Ovary (tissue), 9 donors: ENCODE results near the gene HLCS. TPM values are rescaled to one million over a fixed set of nuclear protein-coding genes. Genes with fewer than 3 reads are reported as not detected.
"Not testable (repeated sequence)": the region's sequence is repeated elsewhere in the genome, so short reads cannot be mapped to it uniquely, and the experiment has no call there.

Experiments
- DNase-seq, 5 donors: peaks; one replicate each; pipeline ENCODE4 v3.0.0-alpha.2; 2019 to 2020
- H3K27ac ChIP-seq, 2 donors: fragments of 200-600 bp; one replicate each; pipeline versions ENCODE4 v1.5.1 to v1.8.0; 2019 to 2022
- H3K27me3 ChIP-seq: fragments of 200-600 bp; one replicate; pipeline ENCODE4 v1.8.0; 2022
- H3K36me3 ChIP-seq: fragments of 200-600 bp; sonication (generic); one replicate; pipeline ENCODE4 v1.5.1; 2019
- H3K4me1 ChIP-seq: one replicate; pipeline ENCODE4 v1.8.1; 2013; ENCODE audit warnings: mild to moderate bottlenecking, moderate library complexity; ENCODE audit not compliant: insufficient read depth
- H3K4me3 ChIP-seq: fragments of 200-600 bp; sonication (generic); one replicate; pipeline ENCODE4 v1.5.1; 2017
- H3K9me3 ChIP-seq, 2 donors: fragments of 200-600 bp in 1 of 2; sonication (generic) in 1 of 2; one replicate each; pipeline versions ENCODE4 v1.5.1 to v1.8.1; 2013 to 2019; ENCODE audit warnings: mild to moderate bottlenecking in 1 of 2, moderate library complexity in 1 of 2
- EP300 ChIP-seq: sonication (generic); formaldehyde crosslinking; IDR thresholded peaks from one replicate; pipeline ENCODE4 v1.6.1; 2017; ENCODE audit warnings: antibody characterized with exemption
- POLR2A ChIP-seq: fragments of 450-650 bp; IDR thresholded peaks from one replicate; pipeline ENCODE4 v1.6.1; 2017; ENCODE audit warnings: antibody characterized with exemption, mild to moderate bottlenecking, moderate library complexity
- WGBS, 3 donors: extraction: QIAGEN DNeasy Blood & Tissue Kit in 1 of 3; methylation state at CpG; one replicate each; pipeline versions ENCODE4 v1.1.5 to v1.1.7; 2013 to 2017; 5-methylcytosine and 5-hydroxymethylcytosine counted together
- intact Hi-C, 4 donors: fragments of 100-400 bp; cut with DNase I; formaldehyde crosslinking; loops; one replicate each; pipeline versions ENCODE4 v1.11.0 to v1.15.1; 2022 to 2023
- polyA plus RNA-seq, 2 donors: library from polyadenylated mRNA; stranded (reverse); fragments of 200-250 nt in 1 of 2; fragments of 350-450 nt in 1 of 2; fragmentation: Illumina TruSeq in 1 of 2; extraction: RNeasy Lipid Tissue Mini Kit (QIAGEN cat#74804) in 1 of 2; gene quantifications; one replicate each; pipeline ENCODE4 v1.2.3, GENCODE V29; 2013 to 2014
- total RNA-seq, 7 donors: library from RNA; depleted of rRNA in 2 of 7; stranded (reverse); fragments of >200 nt in 2 of 7; fragmentation: NEBNext Ultra II Directional in 3 of 7; extraction: Animal tissue kit (Norgen Biotek cat#: 25700) in 3 of 7; gene quantifications; one replicate each; pipeline versions ENCODE4 v1.1.0 to v1.2.4, GENCODE V29; 2016 to 2023
- TF ChIP-seq, protein P1 (sequence below), 3 donors: fragments of 450-650 bp in 2 of 3; fragments of 200-600 bp in 1 of 3; IDR thresholded peaks; one replicate each; pipeline versions ENCODE4 v1.5.1 to v1.8.0; 2016 to 2022; ENCODE audit warnings: antibody characterized with exemption in 3 of 3, mild to moderate bottlenecking in 1 of 3
- donor health status: DM: no; HTN: no; CAD: no; lungs with moderate emphysema.
- donor health status: DM: no; HTN: no; CAD: no.
- donor health status: Bipolar disorder and iron deficiency.
- donor health status: DM: yes; HTN: yes; CAD: no.
- donor health status: DM: no; HTN: no; CAD: no.
- donor health status: DM: yes; HTN: yes; CAD: no.

Gene HLCS
- total and polyA plus RNA-seq, 9 donors = 4.0 to 20.3 (median 12.4) TPM

DNA sequence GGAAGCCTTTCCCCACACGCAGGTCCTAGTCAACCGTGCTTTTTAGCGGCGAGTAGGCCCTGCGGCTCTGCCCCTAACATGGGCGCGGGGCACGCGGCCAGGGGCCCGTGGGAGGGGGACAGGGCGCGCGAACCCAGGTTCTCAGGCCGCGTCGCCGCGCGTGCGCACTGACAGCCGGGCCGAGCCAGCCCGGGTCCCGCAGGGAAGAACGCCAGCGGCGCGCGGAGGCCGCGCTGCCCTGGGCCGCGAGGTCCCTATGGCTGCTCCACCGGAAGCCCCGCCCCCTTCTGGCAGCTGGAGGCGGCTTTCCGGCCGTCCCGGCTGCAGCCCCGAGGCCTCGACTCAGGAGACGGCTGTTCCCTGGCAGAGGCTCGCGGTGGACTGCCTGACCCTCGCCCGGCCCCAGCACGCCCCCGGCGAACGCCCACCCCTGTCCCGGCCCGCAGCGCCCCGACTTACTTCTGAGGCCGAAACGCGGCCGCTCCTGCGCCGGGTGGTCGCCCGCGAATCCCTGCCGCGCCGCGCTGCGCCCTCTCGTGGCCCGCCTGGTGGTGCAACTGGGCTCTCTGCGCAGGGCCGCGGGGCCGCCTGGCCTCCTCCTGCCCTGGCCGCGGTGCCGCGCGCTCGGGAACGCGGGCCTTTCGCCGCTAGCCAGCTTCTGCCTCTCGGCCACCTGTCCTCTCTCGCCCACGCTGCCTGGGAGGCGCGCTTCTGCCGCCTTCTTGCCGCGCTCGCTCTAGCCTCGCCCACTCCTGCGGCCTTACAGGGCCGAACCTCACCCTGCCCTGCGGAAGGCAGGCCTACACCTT, 23.4 kb upstream of the HLCS start:
- Histone ChIP-seq H3K4me3 (peak overlapping the region; percentile 74), H3K36me3 (no peaks in the 10 kb centered on the region), H3K9me3 (no peaks in the 10 kb centered on the region), H3K4me1 (no peaks in the 10 kb centered on the region), H3K27ac (peak overlapping the region; percentile 83 to 84), H3K27me3 (no peaks in the 10 kb centered on the region)
- DNase-seq = peak; percentile 94 to 97 (median 96)
- intact Hi-C loops = no loop called here
- 1 to 2% (median 2%) methylated on average over 86 to 97 of the region's 97 CpGs for WGBS, 3 donors
- peak; percentile 8 for TF ChIP-seq POLR2A
- TF ChIP-seq, protein P1, sequence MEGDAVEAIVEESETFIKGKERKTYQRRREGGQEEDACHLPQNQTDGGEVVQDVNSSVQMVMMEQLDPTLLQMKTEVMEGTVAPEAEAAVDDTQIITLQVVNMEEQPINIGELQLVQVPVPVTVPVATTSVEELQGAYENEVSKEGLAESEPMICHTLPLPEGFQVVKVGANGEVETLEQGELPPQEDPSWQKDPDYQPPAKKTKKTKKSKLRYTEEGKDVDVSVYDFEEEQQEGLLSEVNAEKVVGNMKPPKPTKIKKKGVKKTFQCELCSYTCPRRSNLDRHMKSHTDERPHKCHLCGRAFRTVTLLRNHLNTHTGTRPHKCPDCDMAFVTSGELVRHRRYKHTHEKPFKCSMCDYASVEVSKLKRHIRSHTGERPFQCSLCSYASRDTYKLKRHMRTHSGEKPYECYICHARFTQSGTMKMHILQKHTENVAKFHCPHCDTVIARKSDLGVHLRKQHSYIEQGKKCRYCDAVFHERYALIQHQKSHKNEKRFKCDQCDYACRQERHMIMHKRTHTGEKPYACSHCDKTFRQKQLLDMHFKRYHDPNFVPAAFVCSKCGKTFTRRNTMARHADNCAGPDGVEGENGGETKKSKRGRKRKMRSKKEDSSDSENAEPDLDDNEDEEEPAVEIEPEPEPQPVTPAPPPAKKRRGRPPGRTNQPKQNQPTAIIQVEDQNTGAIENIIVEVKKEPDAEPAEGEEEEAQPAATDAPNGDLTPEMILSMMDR (IDR thresholded peaks at IDR 0.05) = peak; percentile 97 to 99 (median 98)
- no peak for TF ChIP-seq EP300

- H3K36me3 ChIP-seq, DNase-seq, H3K27me3 ChIP-seq, intact Hi-C loops, H3K4me1 ChIP-seq, H3K9me3 ChIP-seq: not testable (repeated sequence)
- Histone ChIP-seq H3K27ac (peak overlapping the region; percentile 83 to 84), H3K4me3 (peak overlapping the region; percentile 74)
- WGBS, 3 donors = 33 to 37% (median 33%) methylated on average over 22 of the region's 22 CpGs
These were observed 22.8 kb upstream of the HLCS start for GRCh38 chr21:36989199-36989698.

DNA sequence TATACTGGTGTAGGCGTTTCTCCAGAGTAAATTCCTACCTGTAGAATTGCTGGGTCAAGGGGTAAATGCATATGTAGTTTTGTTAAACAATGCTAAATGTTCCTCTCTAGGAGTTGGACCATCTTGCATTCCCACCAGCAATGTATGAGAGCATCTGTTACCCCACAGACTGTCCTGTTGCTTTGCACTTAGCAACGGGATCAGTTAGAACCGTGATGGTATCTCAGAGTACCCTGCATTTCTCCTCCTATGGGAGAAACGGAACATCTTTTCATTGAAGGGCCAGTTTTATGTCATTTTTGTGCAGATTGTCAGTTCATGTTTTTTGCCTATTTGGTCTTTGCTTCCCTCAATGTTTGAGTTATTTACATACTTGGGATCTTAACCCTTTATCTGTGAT, 22.1 kb upstream of the HLCS start:
- no peaks in the 10 kb centered on the region for H3K27me3 ChIP-seq
- intact Hi-C loops = no loop called here
- H3K36me3 ChIP-seq = no peaks in the 10 kb centered on the region
- TF ChIP-seq EP300 (no peak), POLR2A (no peak)
- TF ChIP-seq, protein P1 (IDR thresholded peaks at IDR 0.05) = no peak
- WGBS, 3 donors = 79 to 84% (median 83%) methylated on average over 4 of the region's 4 CpGs
- no peaks in the 10 kb centered on the region for H3K4me1 ChIP-seq
- H3K27ac ChIP-seq = no peak overlapping the region
- H3K9me3 ChIP-seq = no peaks in the 10 kb centered on the region
- no peak overlapping the region for H3K4me3 ChIP-seq
- DNase-seq = no peak

DNA sequence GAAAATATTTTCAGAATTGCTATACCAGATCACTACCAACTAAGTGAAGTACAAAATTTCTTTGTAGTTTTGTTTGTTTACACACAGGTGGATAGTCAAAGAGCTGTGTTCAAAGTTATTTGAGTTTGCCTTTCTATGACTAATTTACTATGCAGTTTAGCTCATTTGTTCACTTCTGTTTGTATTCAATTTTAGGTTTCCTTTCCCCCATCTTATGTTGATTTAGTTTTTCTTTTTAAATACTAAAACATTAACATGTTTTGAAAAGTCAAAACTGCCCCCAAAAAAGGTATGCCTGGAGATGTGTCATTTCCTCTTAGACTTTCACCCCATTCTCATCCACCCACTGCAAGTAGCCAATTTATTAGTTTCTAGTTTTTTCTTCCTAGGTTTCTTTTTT, 21.4 kb upstream of the HLCS start:
- no peaks in the 10 kb centered on the region for H3K9me3 ChIP-seq
- H3K4me3 ChIP-seq = no peak overlapping the region
- no peak for DNase-seq
- intact Hi-C loops = no loop called here
- TF ChIP-seq POLR2A (no peak), EP300 (no peak)
- TF ChIP-seq, protein P1 (IDR thresholded peaks at IDR 0.05) = no peak
- H3K4me1 ChIP-seq = no peaks in the 10 kb centered on the region
- no peak overlapping the region for H3K27ac ChIP-seq
- no peaks in the 10 kb centered on the region for H3K36me3 ChIP-seq
- H3K27me3 ChIP-seq = no peaks in the 10 kb centered on the region
